HepG2 (cell line): ENCODE results near the gene AP2S1. TPM values are rescaled to one million over a fixed set of nuclear protein-coding genes. Genes with fewer than 3 reads are reported as not detected.
A peak's percentile ranks its signal among the peaks of the same experiment; 100 is the strongest.

Source experiments
- ARID2 ChIP-seq: sonication (generic); formaldehyde crosslinking; IDR thresholded peaks from 2 replicates; pipeline ENCODE4 v1.8.1; 2022; ENCODE audit warnings: mild to moderate bottlenecking, missing genetic modification reagents, borderline replicate concordance
- CAMTA2 ChIP-seq: sonication (generic); formaldehyde crosslinking; IDR thresholded peaks from 2 replicates; pipeline ENCODE4 v1.4.0; 2020; ENCODE audit warnings: mild to moderate bottlenecking, missing genetic modification reagents, borderline replicate concordance
- FOXK2 ChIP-seq: fragments of 450-650 bp; IDR thresholded peaks from 2 replicates; pipeline ENCODE4 v1.6.1; 2016
- JDP2 ChIP-seq: sonication (generic); formaldehyde crosslinking; IDR thresholded peaks from 2 replicates; pipeline ENCODE4 v1.8.1; 2022; ENCODE audit warnings: missing genetic modification reagents, borderline replicate concordance
- KDM1A ChIP-seq: IDR thresholded peaks from 2 replicates; pipeline ENCODE4 v1.6.1; 2016; ENCODE audit warnings: missing compliant biosample characterization
- KLF11 ChIP-seq: IDR thresholded peaks from 2 replicates; pipeline ENCODE4 v1.6.1; 2016; ENCODE audit warnings: missing compliant biosample characterization
- MZF1 ChIP-seq: sonication (generic); formaldehyde crosslinking; IDR thresholded peaks from 2 replicates; pipeline ENCODE4 v1.8.1; 2023; ENCODE audit warnings: mild to moderate bottlenecking, missing genetic modification reagents, borderline replicate concordance
- NFATC3 ChIP-seq: sonication (generic); formaldehyde crosslinking; IDR thresholded peaks from 2 replicates; pipeline ENCODE4 v1.5.1; 2020; ENCODE audit warnings: mild to moderate bottlenecking, missing genetic modification reagents
- NFIB ChIP-seq: sonication (generic); formaldehyde crosslinking; IDR thresholded peaks from 2 replicates; pipeline ENCODE4 v1.9.0; 2021; ENCODE audit warnings: missing genetic modification reagents, mild to moderate bottlenecking, borderline replicate concordance
- STAT5B ChIP-seq: sonication (generic); formaldehyde crosslinking; IDR thresholded peaks from 2 replicates; pipeline ENCODE4 v1.4.0; 2020; ENCODE audit warnings: missing genetic modification reagents
- TAF1 ChIP-seq: sonication (generic); formaldehyde crosslinking; IDR thresholded peaks from 2 replicates; pipeline ENCODE4 v1.4.0; 2020; ENCODE audit warnings: missing genetic modification reagents
- YEATS2 ChIP-seq: sonication (generic); formaldehyde crosslinking; IDR thresholded peaks from 2 replicates; pipeline ENCODE4 v1.4.0; 2020; ENCODE audit warnings: missing genetic modification reagents, borderline replicate concordance
- ZBTB8A ChIP-seq: sonication (generic); formaldehyde crosslinking; IDR thresholded peaks from 2 replicates; pipeline ENCODE4 v1.4.0; 2020; ENCODE audit warnings: mild to moderate bottlenecking, low read depth, missing genetic modification reagents, borderline replicate concordance
- ZNF264 ChIP-seq: sonication (generic); formaldehyde crosslinking; IDR thresholded peaks from 2 replicates; pipeline ENCODE4 v1.4.0; 2020; ENCODE audit warnings: missing genetic modification reagents
- ZNF274 ChIP-seq: sonication (generic); formaldehyde crosslinking; IDR thresholded peaks from 2 replicates; pipeline ENCODE4 v1.5.1; 2020; ENCODE audit warnings: mild to moderate bottlenecking, missing genetic modification reagents
- ZNF317 ChIP-seq: sonication (generic); formaldehyde crosslinking; IDR thresholded peaks from 2 replicates; pipeline ENCODE4 v1.5.0; 2020; ENCODE audit warnings: mild to moderate bottlenecking, missing genetic modification reagents
- ZNF513 ChIP-seq: sonication (generic); formaldehyde crosslinking; conservative IDR thresholded peaks from 2 replicates; pipeline ENCODE4 v1.5.0; 2020; ENCODE audit warnings: missing genetic modification reagents
- ZNF570 ChIP-seq: sonication (generic); formaldehyde crosslinking; IDR thresholded peaks from 2 replicates; pipeline ENCODE4 v1.4.0; 2020; ENCODE audit warnings: mild to moderate bottlenecking, missing genetic modification reagents, borderline replicate concordance
- ZNF713 ChIP-seq: sonication (generic); formaldehyde crosslinking; IDR thresholded peaks from 2 replicates; pipeline ENCODE4 v1.4.0; 2020; ENCODE audit warnings: mild to moderate bottlenecking, missing genetic modification reagents
- ZNF781 ChIP-seq: sonication (generic); formaldehyde crosslinking; IDR thresholded peaks from 2 replicates; pipeline ENCODE4 v1.5.1; 2020; ENCODE audit warnings: borderline replicate concordance, mild to moderate bottlenecking, missing genetic modification reagents; ENCODE audit errors: not compliant biosample characterization
- ZSCAN5A ChIP-seq: sonication (generic); formaldehyde crosslinking; IDR thresholded peaks from 2 replicates; pipeline ENCODE4 v1.8.0; 2022; ENCODE audit warnings: mild to moderate bottlenecking, missing genetic modification reagents, borderline replicate concordance
- ZZZ3 ChIP-seq: sonication (generic); formaldehyde crosslinking; IDR thresholded peaks from 2 replicates; pipeline ENCODE4 v1.4.0; 2020; ENCODE audit warnings: missing genetic modification reagents, mild to moderate bottlenecking, borderline replicate concordance
- polyA plus RNA-seq, 8 experiments: library from polyadenylated mRNA; depleted of rRNA in 3 of 8; stranded (reverse) in 7 of 8; unstranded in 1 of 8; fragments of >200 nt; fragmentation: Illumina TruSeq in 4 of 8; extraction: Trizol in 4 of 8; gene quantifications; 2 replicates each; pipeline versions ENCODE4 v1.2.1 to v1.2.3, GENCODE V29; 2011 to 2016; ENCODE audit warnings: low read depth in 4 of 8, missing spikeins in 1 of 8, mixed read lengths in 1 of 8; ENCODE audit not compliant: insufficient read depth in 1 of 8
- total RNA-seq, 5 experiments: library from RNA; depleted of rRNA; stranded (reverse); fragments of >200 nt; fragmentation: Illumina TruSeq; extraction: Trizol; gene quantifications; 2 replicates each; pipeline ENCODE4 v1.2.3, GENCODE V29; 2016; ENCODE audit warnings: low read depth in 1 of 5
- TF ChIP-seq, protein P1 (sequence below): IDR thresholded peaks from 2 replicates; pipeline ENCODE4 v1.6.1; 2016; ENCODE audit warnings: mild to moderate bottlenecking, missing biosample characterization, missing genetic modification reagents
- TF ChIP-seq, protein P2 (sequence below): sonication (generic); formaldehyde crosslinking; IDR thresholded peaks from 2 replicates; pipeline ENCODE4 v1.5.1; 2020; ENCODE audit warnings: missing genetic modification reagents, mild to moderate bottlenecking, borderline replicate concordance

AP2S1 gene
- total and polyA plus RNA-seq, 2 of the 13 experiments (the other 11 are each of a cell fraction or from before 2014, with no cell fraction given) = 45.2 to 86.1 TPM

DNA sequence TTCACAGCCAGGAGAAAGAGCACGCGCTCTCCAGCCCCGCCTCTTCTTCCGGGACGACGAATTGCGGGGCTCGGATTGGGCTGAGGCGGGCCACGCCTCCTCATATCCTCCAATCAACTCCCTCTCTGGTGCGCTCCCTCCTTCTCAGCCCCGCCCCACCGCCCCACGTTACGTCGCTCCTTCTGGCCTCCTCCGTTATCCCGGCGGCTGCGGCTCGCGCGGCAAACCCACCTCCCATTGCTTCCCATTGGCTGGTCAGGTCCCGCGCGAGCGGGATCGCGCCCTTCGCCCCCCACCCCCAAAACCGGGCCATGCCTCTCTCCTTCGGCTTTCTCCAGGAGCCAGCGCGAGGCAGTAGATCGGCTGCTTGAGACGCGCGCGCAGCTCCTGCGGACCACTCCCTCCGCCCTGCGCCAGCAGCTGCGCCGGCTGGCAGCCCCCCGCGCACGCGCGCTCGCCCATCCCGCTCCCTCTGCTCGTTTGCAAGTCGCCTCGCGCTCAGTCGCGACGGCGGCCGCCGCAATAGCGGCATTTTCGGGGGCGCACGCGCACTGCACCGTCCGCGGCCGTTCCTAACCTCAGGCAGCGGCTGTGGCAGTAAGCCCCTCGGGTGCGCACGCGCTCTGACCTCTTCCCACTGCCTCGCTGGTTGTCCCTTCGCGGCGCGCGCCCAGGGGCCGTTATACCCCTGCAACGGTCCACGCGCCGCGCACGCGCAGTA is 9.6 kb upstream of the AP2S1 start (continued):
- no peak for TF ChIP-seq JDP2 (CRISPR knock-in tag)
- TF ChIP-seq ZNF264 (CRISPR knock-in tag) = peak; percentile 20
- TF ChIP-seq ZZZ3 (CRISPR knock-in tag) = peak; percentile 82; the same call in 1 of the 2 replicates
- TF ChIP-seq KDM1A (CRISPR knock-in tag) = no peak
- peak; percentile 94; the same call in 1 of the 2 replicates for TF ChIP-seq ZNF570 (CRISPR knock-in tag)
- TF ChIP-seq ZNF513 = no peak
- no peak for TF ChIP-seq ZNF713 (CRISPR knock-in tag)
- no peak for TF ChIP-seq FOXK2
- TF ChIP-seq TAF1 (CRISPR knock-in tag) = peak; percentile 83
- TF ChIP-seq NFATC3 = no peak
- peak; percentile 74 for TF ChIP-seq ZNF317 (CRISPR knock-in tag)
- TF ChIP-seq ARID2 = no peak; the same call in 1 of the 2 replicates
- no peak for TF ChIP-seq NFIB
- no peak for TF ChIP-seq ZNF781 (CRISPR knock-in tag)
- peak; percentile 79; the same call in 1 of the 2 replicates for TF ChIP-seq ZBTB8A (CRISPR knock-in tag)
- peak; percentile 92; the same call in 1 of the 2 replicates for TF ChIP-seq KLF11 (CRISPR knock-in tag)
- TF ChIP-seq ZNF274 (CRISPR knock-in tag) = no peak; the same call in none of the 2 replicates
- TF ChIP-seq CAMTA2 (CRISPR knock-in tag) = peak; percentile 66
- no peak for TF ChIP-seq ZSCAN5A
- peak; percentile 80 for TF ChIP-seq YEATS2 (CRISPR knock-in tag)
- TF ChIP-seq, protein P1, sequence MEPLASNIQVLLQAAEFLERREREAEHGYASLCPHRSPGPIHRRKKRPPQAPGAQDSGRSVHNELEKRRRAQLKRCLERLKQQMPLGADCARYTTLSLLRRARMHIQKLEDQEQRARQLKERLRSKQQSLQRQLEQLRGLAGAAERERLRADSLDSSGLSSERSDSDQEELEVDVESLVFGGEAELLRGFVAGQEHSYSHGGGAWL = 0 out of 2 replicates have a peak, but pooled peaks have one; percentile 13
- no peak for TF ChIP-seq STAT5B (CRISPR knock-in tag)
- TF ChIP-seq, protein P2, sequence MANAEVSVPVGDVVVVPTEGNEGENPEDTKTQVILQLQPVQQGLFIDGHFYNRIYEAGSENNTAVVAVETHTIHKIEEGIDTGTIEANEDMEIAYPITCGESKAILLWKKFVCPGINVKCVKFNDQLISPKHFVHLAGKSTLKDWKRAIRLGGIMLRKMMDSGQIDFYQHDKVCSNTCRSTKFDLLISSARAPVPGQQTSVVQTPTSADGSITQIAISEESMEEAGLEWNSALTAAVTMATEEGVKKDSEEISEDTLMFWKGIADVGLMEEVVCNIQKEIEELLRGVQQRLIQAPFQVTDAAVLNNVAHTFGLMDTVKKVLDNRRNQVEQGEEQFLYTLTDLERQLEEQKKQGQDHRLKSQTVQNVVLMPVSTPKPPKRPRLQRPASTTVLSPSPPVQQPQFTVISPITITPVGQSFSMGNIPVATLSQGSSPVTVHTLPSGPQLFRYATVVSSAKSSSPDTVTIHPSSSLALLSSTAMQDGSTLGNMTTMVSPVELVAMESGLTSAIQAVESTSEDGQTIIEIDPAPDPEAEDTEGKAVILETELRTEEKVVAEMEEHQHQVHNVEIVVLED (CRISPR knock-in tag) = peak; percentile 93
- TF ChIP-seq MZF1 (CRISPR knock-in tag) = no peak
